Peyer's patch (tissue), 4 donors: Measurements from ENCODE around the gene FNBP1. TPM values are rescaled to one million over a fixed set of nuclear protein-coding genes. Genes with fewer than 3 reads are reported as not detected.
"Not testable (repeated sequence)": the region's sequence is repeated elsewhere in the genome, so short reads cannot be mapped to it uniquely, and the experiment has no call there.

Experiments used
- DNase-seq, 3 donors: peaks; one replicate each; pipeline ENCODE4 v3.0.0-alpha.2; 2017 to 2019
- H3K27ac ChIP-seq, 4 donors: fragments of 200-600 bp; sonication (generic); one replicate each; pipeline ENCODE4 v1.5.1; 2016 to 2019
- H3K27me3 ChIP-seq, 2 donors: fragments of 200-600 bp; sonication (generic); one replicate each; pipeline ENCODE4 v1.5.1; 2019
- H3K36me3 ChIP-seq, 3 donors: fragments of 200-600 bp; sonication (generic); one replicate each; pipeline ENCODE4 v1.5.1; 2016 to 2019
- H3K4me1 ChIP-seq, 4 donors: fragments of 200-600 bp; sonication (generic); one replicate each; pipeline ENCODE4 v1.5.1; 2016 to 2019
- H3K4me3 ChIP-seq, 4 donors: fragments of 200-600 bp; sonication (generic); 1 replicate in 3 of 4; 2 replicates in 1 of 4; pipeline ENCODE4 v1.5.1; 2016 to 2019; ENCODE audit warnings: mild to moderate bottlenecking in 1 of 4
- H3K9me3 ChIP-seq, 4 donors: fragments of 200-600 bp; sonication (generic); one replicate each; pipeline ENCODE4 v1.5.1; 2016 to 2019; ENCODE audit warnings: mild to moderate bottlenecking in 1 of 4
- POLR2A ChIP-seq, 2 donors: fragments of 450-650 bp; IDR thresholded peaks; one replicate each; pipeline ENCODE4 v1.5.1; 2017; ENCODE audit warnings: antibody characterized with exemption in 2 of 2, mild to moderate bottlenecking in 2 of 2, moderate library complexity in 2 of 2
- total RNA-seq, 4 donors: library from RNA; depleted of rRNA; stranded (reverse); fragments of >200 nt; gene quantifications; one replicate each; pipeline ENCODE4 v1.1.0, GENCODE V29; 2016
- TF ChIP-seq, protein P1 (sequence below), 6 experiments: fragments of 450-650 bp in 4 of 6; fragments of 200-600 bp in 2 of 6; sonication (generic) in 1 of 6; IDR thresholded peaks; one replicate each; pipeline ENCODE4 v1.5.1; 2017 to 2019; ENCODE audit warnings: antibody characterized with exemption in 6 of 6, mild to moderate bottlenecking in 3 of 6, moderate library complexity in 1 of 6

FNBP1 gene
- total RNA-seq, 4 donors from 2014 or later: 9.8 to 163 (median 22.2) TPM

DNA sequence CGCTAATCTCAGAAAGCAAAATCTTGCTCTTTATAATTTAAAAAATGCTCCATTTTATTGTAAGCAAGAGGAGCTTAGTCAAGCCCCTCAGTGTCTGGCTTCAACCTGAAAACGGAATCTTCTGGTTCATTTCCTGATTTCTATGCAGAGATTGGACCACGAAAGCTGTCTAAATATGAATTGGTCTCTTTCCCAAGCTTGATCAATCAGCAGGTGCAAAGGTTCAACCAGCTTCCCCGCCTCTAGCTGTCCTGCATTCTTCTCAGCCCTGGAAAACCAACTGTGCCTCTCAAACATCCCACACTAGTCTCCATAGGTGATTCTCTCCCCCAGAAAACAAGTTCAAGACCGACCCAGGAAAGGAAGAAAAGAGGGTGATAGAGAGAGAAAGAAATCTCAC, 34.5 kb downstream of the FNBP1 start:
- Histone ChIP-seq H3K27ac (peak overlapping the region; percentile 44 to 79 (median 66)), H3K36me3 (no peaks in the 10 kb centered on the region), H3K9me3 (no peaks in the 10 kb centered on the region), H3K4me3 (no peak overlapping the region), H3K27me3 (no peaks in the 10 kb centered on the region), H3K4me1 (peaks cover 0 to 20% (median 2%) of the 10 kb centered on the region in 4 donors)
- no peak for DNase-seq
- no peak for TF ChIP-seq POLR2A (IDR thresholded peaks at IDR 0.05)
- TF ChIP-seq, protein P1, sequence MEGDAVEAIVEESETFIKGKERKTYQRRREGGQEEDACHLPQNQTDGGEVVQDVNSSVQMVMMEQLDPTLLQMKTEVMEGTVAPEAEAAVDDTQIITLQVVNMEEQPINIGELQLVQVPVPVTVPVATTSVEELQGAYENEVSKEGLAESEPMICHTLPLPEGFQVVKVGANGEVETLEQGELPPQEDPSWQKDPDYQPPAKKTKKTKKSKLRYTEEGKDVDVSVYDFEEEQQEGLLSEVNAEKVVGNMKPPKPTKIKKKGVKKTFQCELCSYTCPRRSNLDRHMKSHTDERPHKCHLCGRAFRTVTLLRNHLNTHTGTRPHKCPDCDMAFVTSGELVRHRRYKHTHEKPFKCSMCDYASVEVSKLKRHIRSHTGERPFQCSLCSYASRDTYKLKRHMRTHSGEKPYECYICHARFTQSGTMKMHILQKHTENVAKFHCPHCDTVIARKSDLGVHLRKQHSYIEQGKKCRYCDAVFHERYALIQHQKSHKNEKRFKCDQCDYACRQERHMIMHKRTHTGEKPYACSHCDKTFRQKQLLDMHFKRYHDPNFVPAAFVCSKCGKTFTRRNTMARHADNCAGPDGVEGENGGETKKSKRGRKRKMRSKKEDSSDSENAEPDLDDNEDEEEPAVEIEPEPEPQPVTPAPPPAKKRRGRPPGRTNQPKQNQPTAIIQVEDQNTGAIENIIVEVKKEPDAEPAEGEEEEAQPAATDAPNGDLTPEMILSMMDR (IDR thresholded peaks at IDR 0.05): no peak

DNA sequence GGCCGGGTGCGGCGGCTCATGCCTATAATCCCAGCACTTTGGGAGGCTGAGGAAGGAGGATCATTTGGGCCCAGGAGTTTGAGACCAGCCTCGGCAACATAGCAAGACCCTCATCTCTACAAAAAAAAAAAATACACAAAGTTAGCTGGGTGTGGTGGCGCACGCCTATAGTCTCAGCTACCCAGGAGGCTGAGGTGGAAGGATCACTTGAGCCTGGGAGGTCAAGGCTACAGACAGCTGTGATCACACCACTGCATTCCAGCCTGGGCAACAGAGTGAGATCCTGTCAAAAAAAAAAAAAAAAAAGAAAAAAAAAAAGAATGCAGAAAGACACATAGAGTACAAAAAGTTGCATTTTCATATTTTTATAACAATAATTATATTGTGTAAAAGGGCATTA, 36.0 kb downstream of the FNBP1 start:
- Histone ChIP-seq H3K4me1 (peaks cover 0 to 20% (median 2%) of the 10 kb centered on the region in 4 donors), H3K27ac (peak overlapping the region in 3 of 4 donors; percentile 61 to 79 (median 72))
- not testable (repeated sequence) for H3K27me3 ChIP-seq, DNase-seq, H3K4me3 ChIP-seq, H3K9me3 ChIP-seq, H3K36me3 ChIP-seq

DNA sequence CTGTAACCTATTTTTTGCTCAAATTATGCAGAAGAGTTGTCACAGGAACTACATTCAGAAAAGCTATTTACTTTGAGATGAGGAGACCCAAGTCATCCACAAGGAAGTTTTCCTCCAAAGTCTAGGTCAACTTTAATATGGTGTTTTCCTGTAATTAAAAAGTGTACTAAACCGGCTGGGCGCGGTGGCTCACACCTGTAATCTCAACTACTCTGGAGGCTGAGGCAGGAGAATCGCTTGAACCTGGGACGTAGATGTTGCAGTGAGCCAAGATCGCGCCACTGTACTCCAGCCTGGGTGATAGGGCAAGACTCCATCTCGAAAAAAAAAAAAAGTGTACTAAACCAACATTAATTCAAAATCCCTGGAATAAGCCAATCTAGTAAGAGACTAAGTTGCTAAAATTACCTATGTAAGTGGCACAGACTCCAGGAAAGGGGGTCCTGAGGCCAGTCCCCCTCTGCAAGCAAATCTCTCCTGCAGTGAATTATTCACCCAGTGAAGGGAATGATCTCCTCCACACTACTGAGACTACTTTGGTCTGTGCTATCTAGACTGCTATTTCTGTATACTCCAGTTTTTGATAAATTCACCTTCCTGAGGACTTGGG, 38.9 kb downstream of the FNBP1 start:
- DNase-seq: no peak
- H3K9me3 ChIP-seq: no peaks in the 10 kb centered on the region
- peak overlapping the region in 2 of 4 donors; percentile 4 to 62 for H3K27ac ChIP-seq
- no peaks in the 10 kb centered on the region for H3K27me3 ChIP-seq
- no peaks in the 10 kb centered on the region for H3K36me3 ChIP-seq
- peaks cover 0 to 17% (median 2%) of the 10 kb centered on the region in 4 donors for H3K4me1 ChIP-seq
- H3K4me3 ChIP-seq: no peak overlapping the region
- no peak for TF ChIP-seq POLR2A (IDR thresholded peaks at IDR 0.05)
- TF ChIP-seq, protein P1 (IDR thresholded peaks at IDR 0.05): no peak

DNA sequence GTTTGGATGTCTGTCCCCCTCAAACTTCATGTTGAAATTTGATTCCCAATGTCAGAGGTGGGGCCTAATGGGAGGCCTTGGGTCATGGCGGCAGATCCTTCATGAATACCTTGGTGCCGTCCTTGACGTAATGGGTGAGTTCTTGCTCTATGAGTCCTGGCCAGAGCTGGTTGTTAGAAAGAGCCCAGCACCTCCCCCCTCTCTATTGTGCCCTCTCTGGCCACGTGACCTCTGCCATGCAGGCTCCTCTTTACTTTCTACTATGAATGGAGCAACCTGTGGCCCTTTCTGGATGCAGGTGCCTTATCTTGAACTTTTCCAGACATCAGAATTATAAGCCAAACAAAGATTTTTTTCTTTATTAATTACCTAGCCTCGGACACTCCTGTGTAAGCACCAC, 40.7 kb downstream of the FNBP1 start:
- Histone ChIP-seq H3K4me1 (peaks cover 0 to 9% (median 0%) of the 10 kb centered on the region in 4 donors), H3K27me3 (no peaks in the 10 kb centered on the region), H3K27ac (peak overlapping the region in 1 of 4 donors; percentile 5), H3K36me3 (no peaks in the 10 kb centered on the region), H3K4me3 (no peak overlapping the region), H3K9me3 (no peaks in the 10 kb centered on the region)
- DNase-seq: no peak
- no peak for TF ChIP-seq POLR2A (IDR thresholded peaks at IDR 0.05)
- TF ChIP-seq, protein P1 (IDR thresholded peaks at IDR 0.05): no peak

DNA sequence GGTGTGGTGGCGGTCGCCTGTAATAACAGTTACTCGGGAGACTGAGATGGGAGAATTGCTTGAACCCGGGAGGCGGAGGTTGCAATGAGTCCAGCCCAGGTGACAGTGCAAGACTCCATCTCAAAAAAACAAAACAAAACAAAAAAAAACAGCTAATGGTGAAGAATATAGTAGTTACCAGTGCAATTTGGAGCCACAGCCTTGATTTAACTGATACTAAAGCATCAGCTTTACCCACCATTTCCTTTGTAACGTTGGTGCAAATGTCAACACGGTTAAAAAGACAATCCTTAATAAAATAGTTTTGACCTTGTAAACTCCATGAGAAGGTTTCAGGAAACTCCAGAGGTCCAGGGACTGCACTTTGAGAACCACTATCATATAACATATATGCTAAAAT, 41.8 kb downstream of the FNBP1 start:
- Histone ChIP-seq H3K9me3 (no peaks in the 10 kb centered on the region), H3K36me3 (no peaks in the 10 kb centered on the region), H3K4me3 (no peak overlapping the region), H3K4me1 (peaks cover 0 to 17% (median 1%) of the 10 kb centered on the region in 4 donors), H3K27me3 (no peaks in the 10 kb centered on the region), H3K27ac (no peak overlapping the region)
- no peak for DNase-seq
- no peak for TF ChIP-seq POLR2A (IDR thresholded peaks at IDR 0.05)
- TF ChIP-seq, protein P1 (IDR thresholded peaks at IDR 0.05): no peak

DNA sequence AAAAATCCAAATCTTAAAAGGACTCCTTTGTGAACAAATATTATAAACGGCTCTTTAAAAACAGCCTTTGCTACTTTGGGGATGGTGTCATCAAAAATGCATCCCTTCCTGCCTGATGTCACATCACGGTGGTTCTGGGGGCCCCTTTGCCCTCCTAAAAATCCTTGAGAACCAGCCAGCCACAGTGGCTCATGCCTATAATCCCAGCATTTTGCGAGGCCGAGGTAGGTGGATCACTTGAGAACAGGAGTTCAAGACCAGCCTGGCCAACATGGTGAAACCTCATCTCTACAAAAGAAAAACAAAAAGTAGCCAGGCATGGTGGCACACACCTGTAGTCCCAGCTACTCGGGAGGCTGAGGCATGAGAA, 43.9 kb downstream of the FNBP1 start:
- H3K9me3 ChIP-seq: no peaks in the 10 kb centered on the region
- H3K27me3 ChIP-seq: no peaks in the 10 kb centered on the region
- peak in 1 of 3 donors; percentile 15 for DNase-seq
- peaks cover 0 to 21% (median 5%) of the 10 kb centered on the region in 4 donors for H3K4me1 ChIP-seq
- H3K27ac ChIP-seq: peak overlapping the region in 2 of 4 donors; percentile 49 to 55
- H3K36me3 ChIP-seq: no peaks in the 10 kb centered on the region
- no peak for TF ChIP-seq POLR2A (IDR thresholded peaks at IDR 0.05)
- TF ChIP-seq, protein P1 (IDR thresholded peaks at IDR 0.05): no peak
- no peak overlapping the region for H3K4me3 ChIP-seq
